ENCODE measurements around the gene DYNLT3. TPM values are rescaled to one million over a fixed set of nuclear protein-coding genes. Genes with fewer than 3 reads are reported as not detected.

Gene DYNLT3
- total and polyA plus RNA-seq, 11 donors: 9.8 to 32.1 (median 21.0) TPM

- H3K27me3 ChIP-seq: peaks cover 0 to 32% (median 0%) of the 10 kb centered on the region in 9 donors
Observed at GRCh38 chrX:37813570-37813969, 33.8 kb downstream of the DYNLT3 start.

GRCh38 chrX:37812110-37812509 lies 35.3 kb downstream of the DYNLT3 start:
- Histone ChIP-seq H3K27ac (peak overlapping the region in 1 of 12 donors; percentile 55), H3K9me3 (no peaks in the 10 kb centered on the region), H3K27me3 (peaks cover 0 to 31% (median 0%) of the 10 kb centered on the region in 9 donors), H3K36me3 (peaks cover 0 to 13% (median 0%) of the 10 kb centered on the region in 9 donors), H3K4me1 (peaks cover 0 to 40% (median 0%) of the 10 kb centered on the region in 12 donors), H3K4me3 (no peak overlapping the region)
- DNase-seq (no peak), ATAC-seq (no peak)
- WGBS, 4 donors: 36 to 51% (median 43%) methylated on average over 1 of the region's 1 CpG
- no peak for TF ChIP-seq CTCF (IDR thresholded peaks at IDR 0.05)
- no peak for TF ChIP-seq POLR2A (IDR thresholded peaks at IDR 0.05)
- intact Hi-C loops (cut with DNase I): no loop called here

More at GRCh38 chrX:37813570-37813969, 33.8 kb downstream of the DYNLT3 start:
- intact Hi-C loops (cut with DNase I): no loop called here
- no peak for TF ChIP-seq CTCF (IDR thresholded peaks at IDR 0.05)
- no peak for TF ChIP-seq POLR2A (IDR thresholded peaks at IDR 0.05)
- DNase-seq (no peak), ATAC-seq (no peak)
- WGBS, 4 donors: 79 to 86% (median 79%) methylated on average over 4 of the region's 4 CpGs
- Histone ChIP-seq H3K9me3 (no peaks in the 10 kb centered on the region), H3K4me3 (no peak overlapping the region), H3K27ac (peak overlapping the region in 1 of 12 donors; percentile 55), H3K4me1 (peaks cover 0 to 37% (median 0%) of the 10 kb centered on the region in 12 donors), H3K36me3 (peaks cover 0 to 10% (median 0%) of the 10 kb centered on the region in 9 donors)

- 55 to 85% (median 72%) methylated on average over 2 of the region's 2 CpGs for WGBS, 4 donors
- H3K4me1 ChIP-seq: peaks cover 0 to 37% (median 0%) of the 10 kb centered on the region in 12 donors
- peaks cover 0 to 11% (median 0%) of the 10 kb centered on the region in 9 donors for H3K27me3 ChIP-seq
- H3K9me3 ChIP-seq: no peaks in the 10 kb centered on the region
- intact Hi-C loops (cut with DNase I): no loop called here
- H3K36me3 ChIP-seq: peaks cover 0 to 22% (median 0%) of the 10 kb centered on the region in 9 donors
- no peak overlapping the region for H3K4me3 ChIP-seq
- no peak for ATAC-seq
- TF ChIP-seq POLR2A (IDR thresholded peaks at IDR 0.05): no peak
- no peak for TF ChIP-seq CTCF (IDR thresholded peaks at IDR 0.05)
- no peak for DNase-seq
- H3K27ac ChIP-seq: peak overlapping the region in 1 of 12 donors; percentile 28
Observed at GRCh38 chrX:37809970-37810369, 37.4 kb downstream of the DYNLT3 start.

- TF ChIP-seq POLR2A (IDR thresholded peaks at IDR 0.05) (no peak), CTCF (IDR thresholded peaks at IDR 0.05) (no peak)
- H3K27ac ChIP-seq: peak overlapping the region in 1 of 12 donors; percentile 57
- peaks cover 0 to 37% (median 0%) of the 10 kb centered on the region in 12 donors for H3K4me1 ChIP-seq
- DNase-seq (no peak), ATAC-seq (no peak)
- intact Hi-C loops (cut with DNase I): no loop called here
- H3K36me3 ChIP-seq: peaks cover 0 to 31% (median 0%) of the 10 kb centered on the region in 9 donors
- 58 to 92% (median 75%) methylated on average over 2 of the region's 2 CpGs for WGBS, 4 donors
- H3K27me3 ChIP-seq: no peaks in the 10 kb centered on the region
- no peak overlapping the region for H3K4me3 ChIP-seq
- no peaks in the 10 kb centered on the region for H3K9me3 ChIP-seq
Observed at GRCh38 chrX:37803057-37803456, 44.3 kb downstream of the DYNLT3 start.

All from heart left ventricle (tissue), 16 donors.